Keratinocyte (primary cell): ENCODE data around the gene ZMYND8. TPM values are rescaled to one million over a fixed set of nuclear protein-coding genes. Genes with fewer than 3 reads are reported as not detected.

ENCODE experiments used
- DNase-seq: peaks from one replicate; pipeline ENCODE4 v3.0.0-alpha.2; 2011; ENCODE audit warnings: low read depth, missing footprints, low spot score
- FAIRE-seq: peaks from 2 replicates; lab custom pipeline; 2011; peaks lifted over from hg19 to GRCh38; lab: Jason Lieb, UNC
- H2AFZ ChIP-seq: 2 replicates; pipeline ENCODE4 v1.6.0; 2012; ENCODE audit warnings: low read length, control low read depth, inconsistent platforms; ENCODE audit not compliant: control insufficient read depth
- H3K27ac ChIP-seq: 2 replicates; pipeline ENCODE4 v1.5.1; 2011; ENCODE audit warnings: low read length; ENCODE audit not compliant: control insufficient read depth, insufficient read depth
- H3K27me3 ChIP-seq: 3 replicates; pipeline ENCODE4 v1.6.0; 2011; ENCODE audit warnings: low read length; ENCODE audit not compliant: control insufficient read depth, insufficient read depth; ENCODE audit errors: extremely low read depth
- H3K36me3 ChIP-seq, 2 experiments: 2 replicates in 1 of 2; 3 replicates in 1 of 2; pipeline ENCODE4 v1.5.1; 2011; ENCODE audit warnings: low read length in 2 of 2, mild to moderate bottlenecking in 1 of 2; ENCODE audit not compliant: control insufficient read depth in 2 of 2, insufficient read depth in 2 of 2; ENCODE audit errors: extremely low read depth in 1 of 2
- H3K4me1 ChIP-seq: 3 replicates; pipeline ENCODE4 v1.5.1; 2011; ENCODE audit warnings: low read length; ENCODE audit not compliant: control insufficient read depth, insufficient read depth; ENCODE audit errors: extremely low read depth
- H3K4me2 ChIP-seq: 3 replicates; pipeline ENCODE4 v1.6.0; 2011; ENCODE audit warnings: low read depth, low read length; ENCODE audit not compliant: control insufficient read depth, insufficient read depth; ENCODE audit errors: extremely low read depth
- H3K4me3 ChIP-seq, 3 experiments: fragments of 200-600 bp in 1 of 3; sonication (generic) in 1 of 3; 2 replicates in 2 of 3; 3 replicates in 1 of 3; pipeline ENCODE4 v1.5.1; 2011 to 2016; ENCODE audit warnings: low read length in 3 of 3, mild to moderate bottlenecking in 3 of 3, control low read depth in 2 of 3, inconsistent platforms in 1 of 3, low read depth in 1 of 3, mixed read lengths in 1 of 3, mixed run types in 1 of 3, moderate library complexity in 1 of 3; ENCODE audit not compliant: control insufficient read depth in 2 of 3, insufficient read depth in 2 of 3; ENCODE audit errors: extremely low read depth in 1 of 3
- H3K79me2 ChIP-seq: 2 replicates; pipeline ENCODE4 v1.6.0; 2012; ENCODE audit warnings: low read length; ENCODE audit not compliant: control insufficient read depth, insufficient read depth
- H3K9ac ChIP-seq: 3 replicates; pipeline ENCODE4 v1.6.0; 2011; ENCODE audit warnings: low read length; ENCODE audit not compliant: control insufficient read depth, insufficient read depth; ENCODE audit errors: extremely low read depth
- H3K9me1 ChIP-seq: 3 replicates; pipeline ENCODE4 v1.6.0; 2011; ENCODE audit warnings: low read length; ENCODE audit not compliant: control insufficient read depth, insufficient read depth; ENCODE audit errors: extremely low read depth
- H3K9me3 ChIP-seq: 2 replicates; pipeline ENCODE4 v1.5.1; 2012; ENCODE audit warnings: low read depth, low read length; ENCODE audit not compliant: control insufficient read depth
- H4K20me1 ChIP-seq: 3 replicates; pipeline ENCODE4 v1.6.0; 2011; ENCODE audit warnings: low read length; ENCODE audit not compliant: control insufficient read depth, insufficient read depth; ENCODE audit errors: extremely low read depth
- CTCF ChIP-seq, 3 experiments: IDR thresholded peaks in 1 of 3; conservative IDR thresholded peaks in 1 of 3; optimal IDR thresholded peaks in 1 of 3; 2 replicates in 2 of 3; 3 replicates in 1 of 3; pipeline versions ENCODE3 to v1.5.1; 2011; ENCODE audit warnings: low read length in 3 of 3, mild to moderate bottlenecking in 3 of 3, moderate library complexity in 2 of 3, control low read depth in 1 of 3, inconsistent platforms in 1 of 3; ENCODE audit not compliant: insufficient read depth in 2 of 3; ENCODE audit errors: extremely low read depth in 1 of 3
- EZH2 ChIP-seq: IDR thresholded peaks from one replicate; pipeline ENCODE4 v1.6.1; 2012; ENCODE audit warnings: inconsistent platforms, mild to moderate bottlenecking, low read length, moderate library complexity
- dilution Hi-C: fragments of 300-500 bp; cut with MboI; formaldehyde crosslinking; loops from one replicate; pipeline ENCODE4 v1.7.0; 2020; ENCODE audit warnings: low sequenced_read_pairs; ENCODE audit not compliant: extremely low pct_ligation_motif_present
- polyA plus RNA-seq, 5 experiments: library from polyadenylated mRNA; depleted of rRNA in 3 of 5; stranded (reverse) in 3 of 5; stranded (forward) in 1 of 5; unstranded in 1 of 5; fragments of >200 nt; gene quantifications; 1 replicate in 1 of 5; 2 replicates in 3 of 5; 3 replicates in 1 of 5; pipeline versions ENCODE4 v1.2.1 to v1.2.3, GENCODE V29; 2011 to 2012; ENCODE audit warnings: missing spikeins in 2 of 5, low read depth in 1 of 5, low replicate concordance in 1 of 5

The ZMYND8 gene
- polyA plus RNA-seq, 1 donor (not counting 4 experiments of a cell fraction or from before 2014, with no cell fraction given), result 39.8 TPM

GRCh38 chr20:47362361-47363219, 6.1 kb upstream of the ZMYND8 start:
- Histone ChIP-seq H2AFZ (no peak overlapping the region), H3K4me3 (no peak overlapping the region), H3K27me3 (no peaks in the 10 kb centered on the region), H3K4me1 (peaks cover 40% of the 10 kb centered on the region), H3K4me2 (no peak overlapping the region), H3K9me3 (no peaks in the 10 kb centered on the region), H3K9ac (no peak overlapping the region), H3K9me1 (no peaks in the 10 kb centered on the region), H3K79me2 (no peaks in the 10 kb centered on the region), H3K27ac (no peak overlapping the region), H3K36me3 (no peaks in the 10 kb centered on the region), H4K20me1 (no peaks in the 10 kb centered on the region)
- no peak for FAIRE-seq
- dilution Hi-C loops, result no loop called here
- TF ChIP-seq EZH2 (no peak), CTCF (optimal IDR thresholded peaks at IDR 0.05 in 1 of 3, IDR thresholded peaks at IDR 0.05 in 1 of 3, conservative IDR thresholded peaks at IDR 0.05 in 1 of 3; ENCODE audit: extremely low read depth in 1 of 3, insufficient read depth in 2 of 3, low read length in 3 of 3) (no peak)
- DNase-seq, result no peak

GRCh38 chr20:47361057-47361915, 4.8 kb upstream of the ZMYND8 start:
- peaks cover 2% of the 10 kb centered on the region for H3K79me2 ChIP-seq
- H4K20me1 ChIP-seq, result no peaks in the 10 kb centered on the region
- H3K4me1 ChIP-seq, result peaks cover 53% of the 10 kb centered on the region
- peak overlapping the region; percentile 86 for H3K9ac ChIP-seq
- DNase-seq (no peak), FAIRE-seq (no peak)
- peak overlapping the region; percentile 99 for H3K27ac ChIP-seq
- no peaks in the 10 kb centered on the region for H3K9me3 ChIP-seq
- no peaks in the 10 kb centered on the region for H3K36me3 ChIP-seq
- dilution Hi-C loops, result no loop called here
- H2AFZ ChIP-seq, result peak overlapping the region; percentile 84
- no peaks in the 10 kb centered on the region for H3K27me3 ChIP-seq
- no peaks in the 10 kb centered on the region for H3K9me1 ChIP-seq
- TF ChIP-seq CTCF (optimal IDR thresholded peaks at IDR 0.05 in 1 of 3, IDR thresholded peaks at IDR 0.05 in 1 of 3, conservative IDR thresholded peaks at IDR 0.05 in 1 of 3; ENCODE audit: extremely low read depth in 1 of 3, insufficient read depth in 2 of 3, low read length in 3 of 3), result no peak
- no peak for TF ChIP-seq EZH2
- H3K4me3 ChIP-seq, result peak overlapping the region in 2 of 3 experiments; percentile 56 to 60
- H3K4me2 ChIP-seq, result peak overlapping the region; percentile 91
